ENCODE measurements around the gene CHD6.

DNA sequence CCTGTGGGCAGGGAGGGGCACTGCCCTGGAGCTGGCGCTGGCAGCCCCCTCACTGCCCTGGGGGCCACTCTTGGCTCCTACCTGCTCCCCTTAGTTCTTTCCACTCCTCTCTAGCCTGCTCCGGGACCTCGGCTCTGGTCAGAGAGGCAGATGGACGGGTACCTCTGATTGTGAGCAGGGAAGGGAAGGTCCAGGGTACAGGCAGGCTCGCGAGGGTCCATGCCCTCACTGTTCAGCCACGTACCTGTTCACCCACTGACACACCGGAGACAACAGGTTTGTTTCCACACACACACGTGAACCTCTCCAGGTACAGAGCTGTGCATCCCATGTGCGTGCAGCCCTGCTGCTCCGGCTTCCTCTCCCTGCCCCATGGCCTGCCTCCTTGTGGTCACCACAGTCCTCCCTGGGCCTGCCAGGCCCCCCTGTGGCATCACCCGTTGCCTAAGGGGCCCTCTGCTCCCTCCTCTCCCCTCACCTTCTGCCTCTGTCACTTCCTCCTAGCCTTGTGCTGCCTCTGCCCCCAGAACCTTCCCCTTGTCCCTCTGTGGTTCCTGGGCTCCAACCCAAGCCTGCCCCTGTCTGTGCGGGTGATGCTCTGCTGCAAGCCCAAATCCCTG, 253.8 kb downstream of the CHD6 start:
- TF ChIP-seq POLR2A (IDR thresholded peaks at IDR 0.05) (no peak), POLR2AphosphoS5 (IDR thresholded peaks at IDR 0.05) (no peak)
- TF ChIP-seq, protein P1, sequence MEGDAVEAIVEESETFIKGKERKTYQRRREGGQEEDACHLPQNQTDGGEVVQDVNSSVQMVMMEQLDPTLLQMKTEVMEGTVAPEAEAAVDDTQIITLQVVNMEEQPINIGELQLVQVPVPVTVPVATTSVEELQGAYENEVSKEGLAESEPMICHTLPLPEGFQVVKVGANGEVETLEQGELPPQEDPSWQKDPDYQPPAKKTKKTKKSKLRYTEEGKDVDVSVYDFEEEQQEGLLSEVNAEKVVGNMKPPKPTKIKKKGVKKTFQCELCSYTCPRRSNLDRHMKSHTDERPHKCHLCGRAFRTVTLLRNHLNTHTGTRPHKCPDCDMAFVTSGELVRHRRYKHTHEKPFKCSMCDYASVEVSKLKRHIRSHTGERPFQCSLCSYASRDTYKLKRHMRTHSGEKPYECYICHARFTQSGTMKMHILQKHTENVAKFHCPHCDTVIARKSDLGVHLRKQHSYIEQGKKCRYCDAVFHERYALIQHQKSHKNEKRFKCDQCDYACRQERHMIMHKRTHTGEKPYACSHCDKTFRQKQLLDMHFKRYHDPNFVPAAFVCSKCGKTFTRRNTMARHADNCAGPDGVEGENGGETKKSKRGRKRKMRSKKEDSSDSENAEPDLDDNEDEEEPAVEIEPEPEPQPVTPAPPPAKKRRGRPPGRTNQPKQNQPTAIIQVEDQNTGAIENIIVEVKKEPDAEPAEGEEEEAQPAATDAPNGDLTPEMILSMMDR (IDR thresholded peaks at IDR 0.05), result no peak

All from sigmoid colon (tissue), 4 donors.